T-helper 1 cell treated with Interleukin-12 subunit alpha and Interleukin-12 subunit beta and Interleukin-4 antibody, amounts not matched to agents 30 ng/mL and 1 ng/mL, for 36 hours (primary cell): ENCODE results near the gene PHF19. TPM values are rescaled to one million over a fixed set of nuclear protein-coding genes. Genes with fewer than 3 reads are reported as not detected.

Experiments
- intact Hi-C: fragments of 100-400 bp; cut with micrococcal nuclease; formaldehyde crosslinking; loops from one replicate; pipeline ENCODE4 v1.15.1; 2024
- total RNA-seq: library from RNA; stranded (reverse); gene quantifications from 2 replicates; pipeline ENCODE4 v1.2.3, GENCODE V29; 2022

PHF19 gene
- total RNA-seq, 1 donor from 2014 or later: 213 TPM

GRCh38 chr9:120893611-120894307 is 16.8 kb upstream of the PHF19 start:
- intact Hi-C loops: no loop called here

- intact Hi-C loops: loop anchor here (1.0 kb wide), 8 partner anchors 11 to 100 kb away; partner anchors contain the start of genes FBXW2, PSMD5 and TRAF1
Measured at GRCh38 chr9:120892748-120893610, 16.0 kb upstream of the PHF19 start.

GRCh38 chr9:120891884-120892747 is 15.1 kb upstream of the PHF19 start:
- intact Hi-C loops: loop anchor here (1.0 kb wide), 9 partner anchors 12 to 99 kb away; partner anchors contain the start of genes FBXW2, PSMD5 and TRAF1

- intact Hi-C loops: loop anchor here (1.0 kb wide), 1 partner anchor 40 kb away; no protein-coding TSS in a partner anchor
Measured at GRCh38 chr9:120891245-120891883, 14.4 kb upstream of the PHF19 start.

GRCh38 chr9:120890320-120891244 is 13.6 kb upstream of the PHF19 start:
- intact Hi-C loops: loop anchor here (1.0 kb wide), 1 partner anchor 41 kb away; no protein-coding TSS in a partner anchor

- intact Hi-C loops: no loop called here
Measured at GRCh38 chr9:120889606-120890271, 12.8 kb upstream of the PHF19 start.

GRCh38 chr9:120888626-120889025 is 11.6 kb upstream of the PHF19 start:
- intact Hi-C loops: no loop called here

GRCh38 chr9:120886490-120886967 is 9.5 kb upstream of the PHF19 start:
- intact Hi-C loops: no loop called here

GRCh38 chr9:120885958-120886357 is 9.0 kb upstream of the PHF19 start:
- intact Hi-C loops: no loop called here

GRCh38 chr9:120885457-120885856 is 8.5 kb upstream of the PHF19 start:
- intact Hi-C loops: no loop called here

GRCh38 chr9:120883608-120883996 is 6.6 kb upstream of the PHF19 start:
- intact Hi-C loops: no loop called here

GRCh38 chr9:120882935-120883607 is 6.1 kb upstream of the PHF19 start:
- intact Hi-C loops: no loop called here

- intact Hi-C loops: no loop called here
Measured at GRCh38 chr9:120879446-120879845, 2.5 kb upstream of the PHF19 start.

- intact Hi-C loops: no loop called here
Measured at GRCh38 chr9:120878188-120879130, 1.5 kb upstream of the PHF19 start.

- intact Hi-C loops: loop anchor here (1.0 to 2.0 kb wide), 2 partner anchors 34 to 323 kb away; partner anchors contain the start of gene RAB14
Measured at GRCh38 chr9:120877276-120878034, 467 bp upstream of the PHF19 start.
